GM12874 (cell line): ENCODE data around the gene ANKEF1.

Experiments used
- TF ChIP-seq, protein P1 (sequence below): IDR thresholded peaks from 2 replicates; pipeline ENCODE4 v1.5.1; 2011; ENCODE audit warnings: low read depth, mild to moderate bottlenecking, control low read depth, low read length, moderate library complexity; ENCODE audit not compliant: insufficient read depth

Gene ANKEF1

DNA sequence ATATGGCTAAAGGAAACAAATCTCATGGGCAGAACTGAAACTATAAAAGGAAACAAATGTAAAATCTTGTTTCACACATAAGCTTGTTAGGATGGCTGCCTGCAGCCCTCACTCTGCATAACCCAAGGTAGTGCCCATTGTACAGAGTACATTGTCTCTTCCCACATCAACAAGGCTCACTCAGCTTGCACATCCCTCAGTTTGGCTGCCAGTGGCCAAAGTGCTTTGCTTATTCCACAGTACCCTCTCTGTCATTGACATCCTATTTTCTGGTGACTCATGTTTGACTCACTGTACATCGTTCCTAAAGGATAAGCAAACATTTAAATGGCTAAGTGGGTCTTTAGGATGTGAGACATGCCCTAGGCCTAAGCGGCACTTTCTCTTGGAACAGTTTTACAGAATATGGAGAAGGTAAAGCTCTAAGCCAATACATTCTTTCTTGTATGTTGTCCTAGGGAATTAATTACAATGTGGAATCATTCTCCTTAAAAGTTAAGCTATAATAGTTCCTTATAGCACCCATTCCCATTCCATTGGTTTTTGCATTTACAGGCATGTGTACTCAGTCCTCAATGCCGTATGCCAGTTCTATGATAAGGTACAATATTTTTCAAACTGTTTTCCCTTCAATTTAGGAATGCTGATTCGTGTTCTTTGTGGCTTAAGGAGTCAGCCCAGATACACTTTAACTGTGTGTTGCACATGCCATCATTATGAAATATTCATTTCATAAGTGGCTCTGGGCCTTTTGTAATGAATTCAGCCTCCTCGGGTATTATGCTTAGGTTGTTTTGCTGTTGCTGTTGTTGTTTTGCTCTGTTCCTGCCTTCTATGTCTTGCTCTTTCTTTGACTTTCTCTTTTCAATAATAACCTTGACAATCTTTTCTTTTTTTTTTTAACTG is 5.5 kb downstream of the ANKEF1 start:
- TF ChIP-seq, protein P1, sequence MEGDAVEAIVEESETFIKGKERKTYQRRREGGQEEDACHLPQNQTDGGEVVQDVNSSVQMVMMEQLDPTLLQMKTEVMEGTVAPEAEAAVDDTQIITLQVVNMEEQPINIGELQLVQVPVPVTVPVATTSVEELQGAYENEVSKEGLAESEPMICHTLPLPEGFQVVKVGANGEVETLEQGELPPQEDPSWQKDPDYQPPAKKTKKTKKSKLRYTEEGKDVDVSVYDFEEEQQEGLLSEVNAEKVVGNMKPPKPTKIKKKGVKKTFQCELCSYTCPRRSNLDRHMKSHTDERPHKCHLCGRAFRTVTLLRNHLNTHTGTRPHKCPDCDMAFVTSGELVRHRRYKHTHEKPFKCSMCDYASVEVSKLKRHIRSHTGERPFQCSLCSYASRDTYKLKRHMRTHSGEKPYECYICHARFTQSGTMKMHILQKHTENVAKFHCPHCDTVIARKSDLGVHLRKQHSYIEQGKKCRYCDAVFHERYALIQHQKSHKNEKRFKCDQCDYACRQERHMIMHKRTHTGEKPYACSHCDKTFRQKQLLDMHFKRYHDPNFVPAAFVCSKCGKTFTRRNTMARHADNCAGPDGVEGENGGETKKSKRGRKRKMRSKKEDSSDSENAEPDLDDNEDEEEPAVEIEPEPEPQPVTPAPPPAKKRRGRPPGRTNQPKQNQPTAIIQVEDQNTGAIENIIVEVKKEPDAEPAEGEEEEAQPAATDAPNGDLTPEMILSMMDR = no peak

DNA sequence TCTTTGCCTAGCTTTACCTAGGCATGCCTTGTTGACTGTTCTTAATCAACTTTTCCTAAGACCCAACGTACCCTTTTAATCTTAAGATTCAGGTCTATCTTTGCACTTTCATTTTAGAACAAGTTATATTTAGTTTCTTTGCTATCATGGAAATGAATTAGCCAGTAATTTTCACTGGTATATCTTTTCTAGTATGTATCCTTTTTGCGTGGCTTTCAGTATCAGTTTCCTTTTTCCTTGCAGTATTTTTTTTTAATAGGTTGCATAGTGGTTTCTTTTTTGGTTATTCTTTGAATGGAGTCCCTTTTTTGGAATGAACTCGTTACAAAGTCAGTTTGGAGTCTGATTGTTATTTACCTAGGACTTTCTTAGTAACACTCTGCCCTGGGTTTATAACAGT is 7.3 kb downstream of the ANKEF1 start:
- TF ChIP-seq, protein P1 = no peak

DNA sequence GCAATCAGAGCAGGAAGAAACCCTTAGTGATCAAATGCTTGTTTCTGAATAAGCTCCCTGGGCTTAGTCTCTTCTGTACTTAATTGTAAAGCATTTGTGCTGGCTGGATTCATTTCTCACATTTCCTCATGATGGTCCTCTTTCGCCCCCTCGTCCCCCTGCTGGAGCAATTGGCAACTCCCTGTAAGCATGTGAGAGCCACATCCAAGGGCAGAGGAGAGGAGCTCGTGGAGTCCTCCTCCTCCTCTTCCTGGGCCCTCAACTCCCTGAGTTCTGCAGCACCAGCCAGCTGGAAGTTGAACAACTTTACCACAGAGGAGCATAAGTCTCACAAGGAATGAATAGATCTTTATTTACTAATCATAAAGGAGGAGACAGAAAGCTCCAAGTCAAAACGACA is 12.6 kb downstream of the ANKEF1 start:
- TF ChIP-seq, protein P1 = no peak

DNA sequence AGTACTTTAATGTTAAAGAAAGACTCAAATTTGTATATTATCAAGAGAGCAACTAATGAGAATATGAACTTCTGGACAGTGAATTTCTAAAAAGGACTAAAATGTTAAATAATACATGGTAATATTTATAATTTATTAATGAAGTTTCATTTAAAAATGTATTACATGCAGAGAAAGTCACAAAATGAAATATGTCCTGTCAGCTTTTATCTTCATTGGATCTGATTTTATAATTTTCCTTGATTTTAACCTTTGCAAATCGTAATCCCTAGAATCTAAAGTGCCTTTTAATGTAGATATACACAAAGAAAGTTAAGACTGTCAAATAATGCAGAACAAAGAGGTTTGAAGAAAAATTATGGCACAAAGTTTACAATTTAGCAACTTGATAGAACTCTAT is 16.4 kb downstream of the ANKEF1 start:
- TF ChIP-seq, protein P1 = no peak

DNA sequence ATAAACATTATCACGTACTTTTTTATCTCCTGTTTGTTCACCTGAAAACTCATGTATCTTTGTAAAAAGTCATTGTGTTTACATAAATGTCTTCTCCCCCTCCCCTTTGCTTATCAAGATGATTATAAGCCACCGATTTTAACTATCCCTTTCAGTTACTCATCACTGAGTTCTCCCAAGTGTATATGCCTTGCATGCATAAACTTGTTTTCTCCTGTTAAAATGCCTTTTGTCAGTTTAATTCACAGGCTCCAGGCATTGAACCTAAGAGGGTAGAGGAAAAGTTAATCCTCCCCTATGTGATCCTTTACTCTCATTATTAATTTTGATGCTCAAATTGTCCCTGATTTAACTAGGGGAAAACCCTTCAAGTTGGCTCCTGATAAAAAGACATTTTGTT is 24.2 kb downstream of the ANKEF1 start:
- TF ChIP-seq, protein P1 = no peak

DNA sequence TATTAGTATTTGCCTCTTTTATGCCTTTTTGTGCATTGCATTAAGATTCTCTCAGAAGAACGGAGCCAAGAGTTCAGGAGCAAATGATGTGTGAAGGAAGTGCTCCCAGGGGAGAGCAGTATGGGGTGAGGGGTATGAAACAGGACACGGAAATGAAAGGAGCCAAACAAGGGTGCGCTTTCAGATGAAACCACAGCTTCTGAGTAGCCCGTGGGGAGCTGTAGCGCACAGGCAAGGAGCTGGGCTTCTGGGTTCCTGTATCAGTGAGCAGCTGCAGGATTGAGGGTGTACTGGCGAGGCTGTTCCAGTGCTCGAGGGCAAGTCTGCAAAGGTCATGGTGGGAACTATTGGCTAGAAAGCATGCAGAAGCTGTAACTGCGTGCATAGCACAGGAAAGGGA is 25.4 kb downstream of the ANKEF1 start:
- TF ChIP-seq, protein P1 = no peak

DNA sequence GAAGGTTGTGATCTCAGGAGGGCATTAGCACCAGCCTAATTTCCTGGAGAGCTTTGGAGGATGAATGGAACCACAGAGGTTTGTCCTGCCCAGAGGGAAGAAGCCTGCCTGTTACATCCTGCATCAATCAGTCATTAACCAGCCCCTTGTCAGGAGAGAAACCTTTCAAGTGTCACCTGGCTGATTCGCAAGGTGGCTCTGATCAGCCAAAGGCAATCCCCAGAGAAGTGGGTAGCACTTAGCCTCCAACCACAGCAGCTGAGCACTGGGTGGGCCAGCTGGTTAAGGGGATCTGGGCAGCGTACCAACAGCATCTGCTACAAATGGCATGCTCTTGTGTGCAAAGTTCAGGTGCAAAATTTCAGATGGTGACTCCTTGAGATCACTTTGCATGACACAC is 26.9 kb downstream of the ANKEF1 start:
- TF ChIP-seq, protein P1 = no peak
